ENCODE results near the gene NCBP3. TPM values are rescaled to one million over a fixed set of nuclear protein-coding genes. Genes with fewer than 3 reads are reported as not detected.

The NCBP3 gene
- total and polyA plus RNA-seq, 4 donors = 23.8 to 63.2 (median 44.2) TPM

DNA sequence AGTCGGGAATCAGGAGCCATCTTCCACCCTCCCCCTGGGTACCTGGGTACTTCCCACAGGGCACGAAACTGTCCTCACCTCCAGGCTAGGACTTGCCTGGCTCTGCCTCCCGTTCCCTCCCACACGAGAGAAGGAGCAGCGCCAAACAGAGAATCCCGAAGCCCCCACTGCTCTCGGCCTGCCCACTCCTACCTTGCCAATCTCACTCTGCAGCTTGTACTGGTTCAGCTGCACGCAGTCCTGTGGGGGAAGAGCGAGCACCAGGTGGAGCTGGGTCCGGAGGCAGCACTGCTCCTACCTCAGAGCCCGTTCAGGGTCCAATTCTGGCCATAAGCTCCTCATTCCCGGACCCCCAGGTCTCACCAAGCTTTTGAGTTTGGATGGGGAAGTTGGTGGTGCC lies 38.1 kb upstream of the NCBP3 start:
- no peak for DNase-seq (ENCODE audit: low read depth in 4 of 6, low spot score in 6 of 6)
- Histone ChIP-seq H3K27me3 (ENCODE audit: control insufficient read depth, insufficient read depth, low read length) (no peaks in the 10 kb centered on the region), H3K4me1 (ENCODE audit: control insufficient read depth, insufficient read depth, low read length) (peaks cover 34% of the 10 kb centered on the region), H3K9me3 (ENCODE audit: control insufficient read depth, insufficient read depth, low read length) (no peaks in the 10 kb centered on the region), H3K36me3 (ENCODE audit: control insufficient read depth, insufficient read depth, low read length) (peaks cover 51% of the 10 kb centered on the region), H3K4me3 (ENCODE audit: low read depth, low read length) (no peak overlapping the region), H3K27ac (ENCODE audit: low read depth, low read length) (no peak overlapping the region)
- 91% methylated on average over 12 of the region's 12 CpGs for WGBS (ENCODE audit: insufficient coverage)

DNA sequence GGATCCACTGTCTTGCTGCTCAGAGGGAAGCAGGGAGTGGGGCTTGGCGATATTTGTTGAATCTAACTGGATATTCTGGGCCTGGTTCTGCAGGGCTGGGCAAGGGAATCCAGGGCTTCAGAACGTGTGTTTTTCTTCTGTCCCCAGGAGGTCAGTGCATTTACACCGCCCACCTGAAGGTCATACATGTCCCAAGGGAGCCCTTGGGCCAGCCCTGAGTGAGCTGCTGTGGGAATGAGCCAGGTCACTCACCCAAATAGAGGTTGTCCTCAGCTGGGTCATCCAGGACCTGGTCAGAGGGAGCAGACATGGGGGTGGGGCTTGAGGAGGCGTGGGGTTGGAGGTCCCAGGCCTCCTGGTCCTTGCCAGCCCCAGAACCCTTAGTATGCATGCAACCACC lies 36.2 kb upstream of the NCBP3 start:
- 82% methylated on average over 4 of the region's 4 CpGs for WGBS (ENCODE audit: insufficient coverage)
- no peak for DNase-seq (ENCODE audit: low read depth in 4 of 6, low spot score in 6 of 6)
- no peaks in the 10 kb centered on the region for H3K27me3 ChIP-seq (ENCODE audit: control insufficient read depth, insufficient read depth, low read length)
- peaks cover 57% of the 10 kb centered on the region for H3K36me3 ChIP-seq (ENCODE audit: control insufficient read depth, insufficient read depth, low read length)
- H3K27ac ChIP-seq (ENCODE audit: low read depth, low read length) = no peak overlapping the region
- no peaks in the 10 kb centered on the region for H3K9me3 ChIP-seq (ENCODE audit: control insufficient read depth, insufficient read depth, low read length)
- no peak overlapping the region for H3K4me3 ChIP-seq (ENCODE audit: low read depth, low read length)
- peaks cover 20% of the 10 kb centered on the region for H3K4me1 ChIP-seq (ENCODE audit: control insufficient read depth, insufficient read depth, low read length)

- H3K36me3 ChIP-seq (ENCODE audit: control insufficient read depth, insufficient read depth, low read length) = peaks cover 69% of the 10 kb centered on the region
- WGBS (ENCODE audit: insufficient coverage) = 91% methylated on average over 7 of the region's 7 CpGs
Observed at GRCh38 chr17:3880983-3881382, 34.9 kb upstream of the NCBP3 start.

DNA sequence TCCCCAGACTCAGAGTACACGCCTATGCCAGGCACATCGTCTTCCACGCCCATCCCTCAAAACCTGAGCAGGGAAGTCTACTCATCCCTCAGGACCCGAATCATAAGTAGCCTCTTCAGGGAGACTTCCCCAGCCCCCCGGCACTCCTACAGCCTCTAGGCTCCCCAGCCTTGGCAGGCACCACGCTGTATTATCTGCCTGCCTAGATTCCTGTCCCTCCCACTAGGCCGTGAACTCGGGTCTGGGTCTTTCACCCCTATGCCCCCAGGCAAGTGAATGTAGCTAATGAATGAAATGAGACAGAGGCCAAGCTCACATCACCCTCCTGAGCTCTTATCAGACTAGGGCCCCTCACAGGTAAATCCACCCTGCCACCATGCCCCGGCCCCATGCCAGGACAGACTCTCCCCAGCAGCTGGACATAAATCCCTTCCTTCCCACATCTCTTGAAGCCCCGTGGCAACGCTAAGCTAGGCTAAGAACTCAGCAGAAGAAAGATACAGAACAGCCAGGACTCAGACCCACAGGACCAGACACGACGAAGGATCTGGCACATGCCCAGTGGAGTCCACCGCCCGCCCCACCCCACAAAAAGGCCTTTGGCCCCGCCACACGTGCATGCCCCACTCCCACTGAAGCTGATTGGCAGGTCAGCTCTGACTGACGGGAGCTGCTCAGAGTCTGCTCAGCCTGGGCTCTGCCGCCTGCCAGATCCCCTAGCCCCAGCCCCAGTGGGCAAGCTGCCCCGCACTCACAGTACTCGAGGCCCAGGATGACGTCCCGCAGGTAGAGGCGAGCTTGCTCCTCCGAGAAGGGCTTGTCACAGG lies 33.8 kb upstream of the NCBP3 start:
- no peak for DNase-seq (ENCODE audit: low read depth in 4 of 6, low spot score in 6 of 6)
- Histone ChIP-seq H3K27me3 (ENCODE audit: control insufficient read depth, insufficient read depth, low read length) (no peaks in the 10 kb centered on the region), H3K4me3 (ENCODE audit: low read depth, low read length) (no peak overlapping the region), H3K36me3 (ENCODE audit: control insufficient read depth, insufficient read depth, low read length) (peaks cover 66% of the 10 kb centered on the region), H3K4me1 (ENCODE audit: control insufficient read depth, insufficient read depth, low read length) (peaks cover 15% of the 10 kb centered on the region), H3K27ac (ENCODE audit: low read depth, low read length) (no peak overlapping the region), H3K9me3 (ENCODE audit: control insufficient read depth, insufficient read depth, low read length) (no peaks in the 10 kb centered on the region)
- 67% methylated on average over 21 of the region's 25 CpGs for WGBS (ENCODE audit: insufficient coverage)

More at GRCh38 chr17:3880983-3881382, 34.9 kb upstream of the NCBP3 start:
- Histone ChIP-seq H3K27me3 (ENCODE audit: control insufficient read depth, insufficient read depth, low read length) (no peaks in the 10 kb centered on the region), H3K9me3 (ENCODE audit: control insufficient read depth, insufficient read depth, low read length) (no peaks in the 10 kb centered on the region), H3K27ac (ENCODE audit: low read depth, low read length) (no peak overlapping the region), H3K4me3 (ENCODE audit: low read depth, low read length) (no peak overlapping the region), H3K4me1 (ENCODE audit: control insufficient read depth, insufficient read depth, low read length) (peaks cover 15% of the 10 kb centered on the region)
- DNase-seq (ENCODE audit: low read depth in 4 of 6, low spot score in 6 of 6) = no peak

GRCh38 chr17:3879186-3879585 lies 33.1 kb upstream of the NCBP3 start:
- DNase-seq (ENCODE audit: low read depth in 4 of 6, low spot score in 6 of 6) = peak in 3 of 6 donors; percentile 33 to 86 (median 72)
- Histone ChIP-seq H3K27me3 (ENCODE audit: control insufficient read depth, insufficient read depth, low read length) (no peaks in the 10 kb centered on the region), H3K4me1 (ENCODE audit: control insufficient read depth, insufficient read depth, low read length) (peaks cover 15% of the 10 kb centered on the region), H3K36me3 (ENCODE audit: control insufficient read depth, insufficient read depth, low read length) (peaks cover 60% of the 10 kb centered on the region), H3K27ac (ENCODE audit: low read depth, low read length) (no peak overlapping the region), H3K9me3 (ENCODE audit: control insufficient read depth, insufficient read depth, low read length) (no peaks in the 10 kb centered on the region), H3K4me3 (ENCODE audit: low read depth, low read length) (no peak overlapping the region)
- WGBS (ENCODE audit: insufficient coverage) = 25% methylated on average over 5 of the region's 5 CpGs

- Histone ChIP-seq H3K36me3 (ENCODE audit: control insufficient read depth, insufficient read depth, low read length) (peaks cover 58% of the 10 kb centered on the region), H3K4me1 (ENCODE audit: control insufficient read depth, insufficient read depth, low read length) (peaks cover 15% of the 10 kb centered on the region), H3K4me3 (ENCODE audit: low read depth, low read length) (no peak overlapping the region), H3K27ac (ENCODE audit: low read depth, low read length) (no peak overlapping the region), H3K9me3 (ENCODE audit: control insufficient read depth, insufficient read depth, low read length) (no peaks in the 10 kb centered on the region), H3K27me3 (ENCODE audit: control insufficient read depth, insufficient read depth, low read length) (no peaks in the 10 kb centered on the region)
- no peak for DNase-seq (ENCODE audit: low read depth in 4 of 6, low spot score in 6 of 6)
- 86% methylated on average over 7 of the region's 8 CpGs for WGBS (ENCODE audit: insufficient coverage)
Observed at GRCh38 chr17:3877220-3877619, 31.2 kb upstream of the NCBP3 start.

GRCh38 chr17:3875317-3875716 lies 29.3 kb upstream of the NCBP3 start:
- Histone ChIP-seq H3K4me1 (ENCODE audit: control insufficient read depth, insufficient read depth, low read length) (peaks cover 15% of the 10 kb centered on the region), H3K4me3 (ENCODE audit: low read depth, low read length) (no peak overlapping the region), H3K36me3 (ENCODE audit: control insufficient read depth, insufficient read depth, low read length) (peaks cover 66% of the 10 kb centered on the region), H3K27ac (ENCODE audit: low read depth, low read length) (no peak overlapping the region), H3K27me3 (ENCODE audit: control insufficient read depth, insufficient read depth, low read length) (no peaks in the 10 kb centered on the region), H3K9me3 (ENCODE audit: control insufficient read depth, insufficient read depth, low read length) (no peaks in the 10 kb centered on the region)
- 89% methylated on average over 5 of the region's 7 CpGs for WGBS (ENCODE audit: insufficient coverage)
- no peak for DNase-seq (ENCODE audit: low read depth in 4 of 6, low spot score in 6 of 6)

GRCh38 chr17:3873862-3874261 lies 27.8 kb upstream of the NCBP3 start:
- 90% methylated on average over 10 of the region's 10 CpGs for WGBS (ENCODE audit: insufficient coverage)
- Histone ChIP-seq H3K4me1 (ENCODE audit: control insufficient read depth, insufficient read depth, low read length) (peaks cover under 1% of the 10 kb centered on the region), H3K36me3 (ENCODE audit: control insufficient read depth, insufficient read depth, low read length) (peaks cover 69% of the 10 kb centered on the region)

GRCh38 chr17:3870871-3871306 lies 24.8 kb upstream of the NCBP3 start:
- peak in 2 of 6 donors; percentile 23 to 57 for DNase-seq (ENCODE audit: low read depth in 4 of 6, low spot score in 6 of 6)
- peaks cover 66% of the 10 kb centered on the region for H3K36me3 ChIP-seq (ENCODE audit: control insufficient read depth, insufficient read depth, low read length)
- H3K27ac ChIP-seq (ENCODE audit: low read depth, low read length) = no peak overlapping the region

More at GRCh38 chr17:3873862-3874261, 27.8 kb upstream of the NCBP3 start:
- H3K27me3 ChIP-seq (ENCODE audit: control insufficient read depth, insufficient read depth, low read length) = no peaks in the 10 kb centered on the region
- H3K4me3 ChIP-seq (ENCODE audit: low read depth, low read length) = no peak overlapping the region
- H3K27ac ChIP-seq (ENCODE audit: low read depth, low read length) = no peak overlapping the region
- no peaks in the 10 kb centered on the region for H3K9me3 ChIP-seq (ENCODE audit: control insufficient read depth, insufficient read depth, low read length)
- no peak for DNase-seq (ENCODE audit: low read depth in 4 of 6, low spot score in 6 of 6)

GRCh38 chr17:3867606-3868005 lies 21.6 kb upstream of the NCBP3 start:
- Histone ChIP-seq H3K9me3 (ENCODE audit: control insufficient read depth, insufficient read depth, low read length) (no peaks in the 10 kb centered on the region), H3K27me3 (ENCODE audit: control insufficient read depth, insufficient read depth, low read length) (no peaks in the 10 kb centered on the region), H3K4me1 (ENCODE audit: control insufficient read depth, insufficient read depth, low read length) (peaks cover 4% of the 10 kb centered on the region), H3K36me3 (ENCODE audit: control insufficient read depth, insufficient read depth, low read length) (peaks cover 57% of the 10 kb centered on the region), H3K27ac (ENCODE audit: low read depth, low read length) (no peak overlapping the region), H3K4me3 (ENCODE audit: low read depth, low read length) (no peak overlapping the region)
- DNase-seq (ENCODE audit: low read depth in 4 of 6, low spot score in 6 of 6) = no peak
- WGBS (ENCODE audit: insufficient coverage) = 85% methylated on average over 11 of the region's 11 CpGs

More at GRCh38 chr17:3870871-3871306, 24.8 kb upstream of the NCBP3 start:
- H3K9me3 ChIP-seq (ENCODE audit: control insufficient read depth, insufficient read depth, low read length) = no peaks in the 10 kb centered on the region
- no peaks in the 10 kb centered on the region for H3K27me3 ChIP-seq (ENCODE audit: control insufficient read depth, insufficient read depth, low read length)
- no peaks in the 10 kb centered on the region for H3K4me1 ChIP-seq (ENCODE audit: control insufficient read depth, insufficient read depth, low read length)
- H3K4me3 ChIP-seq (ENCODE audit: low read depth, low read length) = no peak overlapping the region
- 25% methylated on average over 9 of the region's 11 CpGs for WGBS (ENCODE audit: insufficient coverage)
